HL-60 (cell line): Measurements from ENCODE around the gene EIF1AD.

ENCODE experiments used
- DNase-seq, 2 experiments: peaks; one replicate each; pipeline ENCODE4 v3.0.0-alpha.2; 2010 to 2020; ENCODE audit warnings: low read depth in 1 of 2, low spot score in 1 of 2
- H3K27ac ChIP-seq: fragments of 250-450 bp; sonication (Bioruptor Pico); replicated peaks from 2 replicates; pipeline ENCODE4 v1.5.1; 2020; ENCODE audit warnings: mild to moderate bottlenecking, moderate library complexity
- H3K27me3 ChIP-seq: fragments of 250-450 bp; sonication (Bioruptor Pico); 2 replicates; pipeline ENCODE4 v1.5.1; 2021; ENCODE audit warnings: mild to moderate bottlenecking, moderate library complexity; ENCODE audit not compliant: insufficient read depth, poor library complexity, severe bottlenecking
- H3K4me3 ChIP-seq: replicated peaks from 2 replicates; pipeline ENCODE4 v1.5.1; 2011; ENCODE audit warnings: mild to moderate bottlenecking, control low read depth, low read length; ENCODE audit not compliant: insufficient read depth
- GABPA ChIP-seq: IDR thresholded peaks from 2 replicates; pipeline ENCODE4 v1.6.1; 2012; ENCODE audit warnings: low read depth
- POLR2AphosphoS5 ChIP-seq: IDR thresholded peaks from 2 replicates; pipeline ENCODE4 v1.6.1; 2012; ENCODE audit warnings: low read depth
- REST ChIP-seq: IDR thresholded peaks from 2 replicates; pipeline ENCODE4 v1.6.1; 2012; ENCODE audit warnings: low read depth; ENCODE audit not compliant: insufficient replicate concordance
- SPI1 ChIP-seq: IDR thresholded peaks from 2 replicates; pipeline ENCODE4 v1.6.1; 2012; ENCODE audit warnings: low read depth, mild to moderate bottlenecking, borderline replicate concordance
- long read RNA-seq: library from polyadenylated mRNA; unstranded; transcript quantifications from one replicate; pipeline ENCODE4 v2.0.0, GENCODE V29; 2020
- TF ChIP-seq, protein P1 (sequence below): IDR thresholded peaks from one replicate; pipeline ENCODE4 v1.5.1; 2011; ENCODE audit warnings: low read length, control low read depth, inconsistent platforms; ENCODE audit not compliant: insufficient read depth

EIF1AD gene
- long read RNA-seq, transcript EIF1AD-207 (6 exons, 808 nt) = minor isoform, 5 of 60 reads
- long read RNA-seq, transcript EIF1AD-204 (6 exons, 2,761 nt) = minor isoform, 10 of 60 reads
- long read RNA-seq, transcript EIF1AD-206 (6 exons, 889 nt) = major isoform, 12 of 60 reads
- long read RNA-seq, partial matches to known transcripts = 5 of 60 reads
- long read RNA-seq, other reads (novel, unspliced or antisense) = 24 of 60 reads

GRCh38 chr11:66001942-66002647, at the start of gene EIF1AD, which contains the start of gene BANF1:
TSS of gene EIF1AD (minus strand) at chr11:66002157. CDS start at chr11:66000389, 1,768 bp downstream.
TSS of gene BANF1 (plus strand) at chr11:66002503. CDS start at chr11:66003251, 748 bp downstream.
- peak; percentile 98 to 99 for DNase-seq
- Histone ChIP-seq H3K4me3 (peak within 1 kb of the TSS; percentile 96), H3K27me3 (no peaks in the 10 kb centered on the region), H3K27ac (peak within 1 kb of the TSS; percentile 97)
- TF ChIP-seq, protein P1, sequence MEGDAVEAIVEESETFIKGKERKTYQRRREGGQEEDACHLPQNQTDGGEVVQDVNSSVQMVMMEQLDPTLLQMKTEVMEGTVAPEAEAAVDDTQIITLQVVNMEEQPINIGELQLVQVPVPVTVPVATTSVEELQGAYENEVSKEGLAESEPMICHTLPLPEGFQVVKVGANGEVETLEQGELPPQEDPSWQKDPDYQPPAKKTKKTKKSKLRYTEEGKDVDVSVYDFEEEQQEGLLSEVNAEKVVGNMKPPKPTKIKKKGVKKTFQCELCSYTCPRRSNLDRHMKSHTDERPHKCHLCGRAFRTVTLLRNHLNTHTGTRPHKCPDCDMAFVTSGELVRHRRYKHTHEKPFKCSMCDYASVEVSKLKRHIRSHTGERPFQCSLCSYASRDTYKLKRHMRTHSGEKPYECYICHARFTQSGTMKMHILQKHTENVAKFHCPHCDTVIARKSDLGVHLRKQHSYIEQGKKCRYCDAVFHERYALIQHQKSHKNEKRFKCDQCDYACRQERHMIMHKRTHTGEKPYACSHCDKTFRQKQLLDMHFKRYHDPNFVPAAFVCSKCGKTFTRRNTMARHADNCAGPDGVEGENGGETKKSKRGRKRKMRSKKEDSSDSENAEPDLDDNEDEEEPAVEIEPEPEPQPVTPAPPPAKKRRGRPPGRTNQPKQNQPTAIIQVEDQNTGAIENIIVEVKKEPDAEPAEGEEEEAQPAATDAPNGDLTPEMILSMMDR = no peak
- TF ChIP-seq POLR2AphosphoS5 (peak; percentile 75; the same call in 1 of the 2 replicates), SPI1 (peak; percentile 68), GABPA (peak; percentile 99), REST (peak; percentile 51)

GRCh38 chr11:66051371-66051765, 49.4 kb upstream of the EIF1AD start:
- H3K27me3 ChIP-seq = no peaks in the 10 kb centered on the region
- TF ChIP-seq SPI1 (no peak), GABPA (no peak), REST (no peak), POLR2AphosphoS5 (no peak)
- TF ChIP-seq, protein P1 = no peak
- DNase-seq = no peak
- peak overlapping the region; percentile 74 for H3K27ac ChIP-seq
- H3K4me3 ChIP-seq = peak overlapping the region; percentile 67

GRCh38 chr11:66050581-66051231, 48.7 kb upstream of the EIF1AD start:
- no peak for DNase-seq
- Histone ChIP-seq H3K27me3 (no peaks in the 10 kb centered on the region), H3K27ac (peak overlapping the region; percentile 74), H3K4me3 (no peak overlapping the region)
- TF ChIP-seq SPI1 (no peak), GABPA (no peak), REST (no peak), POLR2AphosphoS5 (no peak)
- TF ChIP-seq, protein P1 = no peak
